NCI-H1930 (cell line): ENCODE measurements around the gene EPS8L2.

Experiments
- DNase-seq, 2 experiments: peaks; one replicate each; lab custom pipeline; 2025; lab: John Stamatoyannopoulos, UW

EPS8L2 gene

GRCh38 chr11:704781-705645, 1.0 kb upstream of the EPS8L2 start:
- DNase-seq = no peak

GRCh38 chr11:706439-706956, 467 bp downstream of the EPS8L2 start:
- DNase-seq = no peak

DNA sequence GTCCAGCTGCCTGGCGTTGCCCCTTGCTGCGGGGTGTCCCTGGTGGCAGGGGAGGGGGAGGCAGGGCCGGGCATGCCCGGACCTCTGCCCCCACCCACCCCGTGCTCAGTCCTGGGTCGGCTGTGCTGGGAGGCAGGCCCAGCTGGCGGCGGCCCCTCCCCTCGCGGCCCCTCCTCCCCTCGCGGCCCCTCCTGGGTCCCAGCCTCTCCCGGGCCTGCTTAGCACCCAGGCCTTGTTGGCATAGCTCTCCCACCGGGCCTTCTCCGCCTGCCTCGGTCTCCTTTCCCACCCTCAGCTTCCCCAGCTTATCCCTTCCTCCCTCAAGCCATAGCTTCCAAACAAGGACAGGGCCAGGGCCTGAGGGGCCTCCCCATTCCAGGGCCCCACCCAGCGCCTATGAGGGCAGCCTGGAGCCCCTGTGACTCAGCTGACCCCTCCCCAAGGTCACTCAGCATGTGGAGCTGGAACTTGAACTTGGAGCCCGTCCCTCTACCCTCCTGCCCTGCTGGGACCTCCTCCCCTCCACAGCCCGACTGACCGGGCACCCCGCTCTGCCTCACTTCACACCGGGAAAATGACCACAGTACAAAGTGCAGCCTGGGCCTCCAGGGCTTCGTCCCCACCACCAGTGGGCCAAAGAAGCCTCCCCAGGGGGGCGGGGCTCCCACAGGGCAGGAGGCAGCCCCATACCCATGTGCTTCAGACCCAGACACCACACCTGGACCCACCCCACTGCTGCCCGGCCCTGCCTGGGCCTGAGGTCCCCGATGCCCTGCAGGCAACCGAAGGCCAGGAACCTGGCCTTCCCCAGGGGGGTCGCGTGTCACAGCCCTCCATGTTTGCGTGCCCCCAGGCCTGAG, 1.2 kb downstream of the EPS8L2 start:
- no peak for DNase-seq

DNA sequence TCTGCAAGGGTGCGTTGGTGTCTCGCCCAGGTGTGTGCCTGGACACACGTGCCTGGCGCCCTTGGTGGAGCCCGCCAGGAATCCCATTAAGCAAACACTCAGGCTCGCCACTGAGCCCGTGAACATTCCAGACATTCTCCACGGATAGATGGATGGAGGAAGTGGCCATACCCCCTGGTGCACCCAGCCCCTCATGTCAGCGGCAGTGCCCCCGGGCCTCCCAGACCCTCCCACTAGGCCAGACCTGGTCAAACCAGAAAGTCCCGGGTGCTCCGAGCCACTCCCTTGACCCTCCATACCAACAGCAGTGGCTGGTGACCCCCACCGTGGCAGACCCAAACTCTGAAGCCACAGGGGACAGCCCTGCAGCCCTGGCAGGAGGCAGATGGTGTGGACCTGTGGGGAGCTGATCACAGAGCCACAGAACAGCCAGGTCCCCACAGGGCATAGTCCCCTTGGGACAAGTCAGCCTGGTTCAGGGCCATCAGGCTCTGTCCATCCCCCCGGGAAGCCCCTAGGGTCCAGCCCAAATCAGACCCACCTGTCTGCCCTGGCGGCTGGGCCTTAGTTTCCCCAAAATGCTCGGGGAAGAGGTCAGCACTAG, 1.9 kb downstream of the EPS8L2 start:
- no peak for DNase-seq

DNA sequence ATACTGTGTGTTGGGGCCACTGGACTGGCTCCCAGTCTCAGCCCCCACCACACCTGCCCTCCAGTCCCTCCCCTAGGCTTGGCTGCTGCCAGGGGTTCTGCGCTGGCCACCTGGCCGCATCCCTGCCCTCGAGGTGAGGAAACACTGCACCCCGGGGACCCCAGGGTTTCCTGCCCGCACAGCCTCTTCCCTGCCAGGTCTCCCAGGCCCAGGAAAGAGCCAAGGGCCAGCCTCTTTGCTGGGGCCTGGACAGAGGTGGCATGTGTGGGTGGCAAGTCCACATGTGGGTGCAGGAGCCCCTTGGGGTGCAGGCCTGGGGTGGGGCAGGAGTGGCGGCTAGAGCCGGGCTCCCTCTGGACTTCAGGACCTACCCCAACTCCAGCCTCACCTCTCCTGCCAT, 2.5 kb downstream of the EPS8L2 start:
- no peak for DNase-seq

DNA sequence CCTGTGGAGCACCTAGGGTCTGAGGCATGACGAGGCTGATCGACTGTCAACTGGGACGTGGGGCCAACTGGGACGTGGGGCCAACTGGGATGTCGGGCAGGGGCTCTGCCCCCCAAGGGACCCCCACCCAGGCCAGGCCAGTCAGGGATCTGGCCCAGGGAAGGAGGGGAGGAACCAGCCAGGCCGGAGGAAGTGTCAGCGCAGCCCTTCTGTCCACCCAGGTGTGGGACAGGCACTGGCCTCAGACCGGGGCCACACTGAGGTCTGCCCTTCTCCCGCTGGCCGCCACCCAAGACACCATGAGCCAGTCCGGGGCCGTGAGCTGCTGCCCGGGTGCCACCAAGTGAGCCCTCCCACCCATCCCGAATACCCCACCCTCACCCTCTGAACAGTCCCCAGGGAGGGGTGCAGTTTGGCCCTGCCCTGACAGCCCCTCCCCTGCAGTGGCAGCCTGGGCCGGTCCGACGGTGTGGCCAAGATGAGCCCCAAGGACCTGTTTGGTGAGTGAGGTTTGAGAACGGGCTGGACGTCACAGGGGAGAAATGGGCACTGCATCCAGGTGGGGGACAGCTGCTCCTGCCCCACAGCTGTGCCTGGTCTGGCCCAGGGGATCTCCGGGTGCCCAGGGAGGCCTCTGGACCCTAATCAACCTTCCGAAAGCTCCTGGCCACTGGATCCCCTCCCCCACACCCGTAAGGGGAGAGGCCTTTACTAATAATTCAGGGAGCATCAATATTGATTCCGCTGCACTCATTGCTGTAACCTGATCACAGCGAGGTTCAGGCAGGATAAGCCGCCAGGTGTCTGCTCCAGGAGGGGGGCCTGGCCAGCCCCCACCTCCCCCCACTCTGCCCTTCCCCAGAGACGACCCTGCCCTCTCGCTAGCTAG, 3.3 kb downstream of the EPS8L2 start:
- no peak for DNase-seq

- DNase-seq = no peak
Observed at GRCh38 chr11:714436-714835, 8.4 kb downstream of the EPS8L2 start.

DNA sequence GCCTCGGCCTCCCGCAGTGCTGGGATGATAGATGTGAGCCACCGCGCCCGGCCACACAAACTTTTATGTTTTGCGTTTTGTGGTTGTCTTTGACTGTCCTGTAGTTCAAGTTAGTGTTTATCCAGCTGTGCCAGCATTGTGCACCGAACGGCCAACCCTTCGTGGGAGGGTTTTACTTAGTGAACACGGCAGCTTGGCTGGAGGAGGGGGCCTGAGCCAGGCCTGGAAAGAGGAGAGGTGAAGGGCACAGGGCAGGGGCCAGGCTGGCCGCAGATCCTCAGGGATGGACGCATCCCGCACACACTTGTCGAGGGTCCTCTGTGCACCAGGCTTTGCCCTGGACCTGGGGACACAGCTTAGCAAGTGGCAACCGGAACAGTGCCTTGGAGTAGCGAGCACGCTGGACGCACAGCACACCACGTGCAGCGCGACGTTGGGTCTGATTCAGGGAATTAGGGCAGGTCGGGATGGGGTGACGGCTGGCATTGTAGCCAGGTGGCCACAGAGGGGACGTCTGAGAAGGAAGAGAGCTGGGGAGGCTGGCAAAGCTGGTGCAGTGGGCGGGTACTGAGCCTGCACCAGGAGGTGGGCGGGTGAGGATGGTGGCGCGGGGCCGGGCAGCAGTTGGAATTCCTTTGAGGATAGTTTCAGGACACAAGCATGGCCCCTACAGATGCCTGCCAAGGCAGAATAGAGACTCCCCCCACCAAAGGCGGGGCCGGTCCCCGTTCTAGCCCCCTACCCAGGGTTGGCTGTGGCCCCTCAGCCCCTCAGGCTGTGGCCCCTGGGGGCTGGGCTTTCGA, 13.4 kb downstream of the EPS8L2 start:
- no peak for DNase-seq

DNA sequence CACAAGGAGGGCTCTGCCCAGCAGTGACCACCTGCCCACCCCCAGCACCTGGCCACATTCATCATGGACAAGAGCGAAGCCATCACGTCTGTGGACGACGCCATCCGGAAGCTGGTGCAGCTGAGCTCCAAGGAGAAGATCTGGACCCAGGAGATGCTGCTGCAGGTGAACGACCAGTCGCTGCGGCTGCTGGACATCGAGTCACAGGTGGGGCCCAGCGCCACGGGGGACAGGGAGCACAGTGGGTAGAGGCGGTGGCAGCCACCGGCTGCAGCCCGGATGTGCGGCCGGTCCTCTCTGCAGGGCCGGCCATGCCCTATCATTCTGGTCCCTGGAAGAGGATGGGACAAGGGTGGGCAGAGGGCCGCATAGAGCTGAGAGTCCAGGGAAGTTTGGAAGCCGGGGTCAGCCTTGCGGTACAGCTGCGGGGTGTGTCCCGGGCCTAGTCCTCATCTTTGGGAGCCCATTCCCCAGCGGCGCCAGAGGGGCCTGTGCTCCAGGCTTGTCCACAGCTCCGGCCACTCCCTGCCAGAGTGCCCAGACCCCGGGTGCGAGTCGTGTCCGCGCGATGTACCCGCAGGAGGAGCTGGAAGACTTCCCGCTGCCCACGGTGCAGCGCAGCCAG, 14.1 kb downstream of the EPS8L2 start:
- DNase-seq = no peak

GRCh38 chr11:720642-721246, 14.7 kb downstream of the EPS8L2 start:
- DNase-seq = no peak

DNA sequence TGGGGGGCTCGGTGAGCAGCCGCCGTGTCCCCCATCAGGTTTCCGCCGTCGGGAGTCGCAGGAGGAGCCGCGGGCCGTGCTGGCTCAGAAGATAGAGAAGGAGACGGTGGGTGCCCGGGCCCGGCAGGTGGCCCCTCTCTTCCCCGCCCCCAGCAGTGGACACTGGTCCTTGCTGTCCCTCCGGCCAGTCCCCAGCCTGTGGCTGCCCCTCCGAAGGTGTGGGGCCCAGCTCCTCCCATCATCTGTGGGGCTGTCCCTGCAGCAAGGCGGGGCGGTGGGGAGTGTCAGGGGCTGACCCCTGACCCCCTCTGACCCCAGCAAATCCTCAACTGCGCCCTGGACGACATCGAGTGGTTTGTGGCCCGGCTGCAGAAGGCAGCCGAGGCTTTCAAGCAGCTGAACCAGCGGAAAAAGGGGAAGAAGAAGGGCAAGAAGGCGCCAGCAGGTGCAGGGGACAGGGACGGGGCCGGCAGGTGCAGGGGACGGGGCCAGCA, 15.3 kb downstream of the EPS8L2 start:
- DNase-seq = no peak

DNA sequence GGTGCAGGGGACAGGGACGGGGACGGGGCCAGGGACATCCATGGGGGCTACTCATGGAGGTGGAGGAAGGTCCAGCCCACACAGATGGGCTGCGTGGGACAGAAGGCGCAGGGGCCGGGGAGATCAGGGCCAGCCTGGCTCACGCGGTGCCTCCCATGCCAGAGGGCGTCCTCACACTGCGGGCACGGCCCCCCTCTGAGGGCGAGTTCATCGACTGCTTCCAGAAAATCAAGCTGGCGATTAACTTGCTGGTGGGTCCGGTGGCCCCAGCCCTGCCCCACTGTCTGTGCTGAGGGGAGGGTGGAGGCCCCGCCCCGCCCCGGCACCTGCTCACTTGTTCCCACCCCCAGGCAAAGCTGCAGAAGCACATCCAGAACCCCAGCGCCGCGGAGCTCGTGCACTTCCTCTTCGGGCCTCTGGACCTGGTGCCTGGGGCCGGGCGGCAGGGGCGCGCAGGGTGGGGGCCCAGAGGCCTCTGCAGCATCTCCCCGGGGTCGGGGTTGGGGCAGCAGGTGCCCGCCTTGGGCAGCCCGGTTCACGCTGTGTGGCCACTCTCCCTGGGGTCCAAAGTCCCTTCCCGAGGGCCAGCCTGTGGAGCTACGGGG, 15.8 kb downstream of the EPS8L2 start:
- DNase-seq = no peak

DNA sequence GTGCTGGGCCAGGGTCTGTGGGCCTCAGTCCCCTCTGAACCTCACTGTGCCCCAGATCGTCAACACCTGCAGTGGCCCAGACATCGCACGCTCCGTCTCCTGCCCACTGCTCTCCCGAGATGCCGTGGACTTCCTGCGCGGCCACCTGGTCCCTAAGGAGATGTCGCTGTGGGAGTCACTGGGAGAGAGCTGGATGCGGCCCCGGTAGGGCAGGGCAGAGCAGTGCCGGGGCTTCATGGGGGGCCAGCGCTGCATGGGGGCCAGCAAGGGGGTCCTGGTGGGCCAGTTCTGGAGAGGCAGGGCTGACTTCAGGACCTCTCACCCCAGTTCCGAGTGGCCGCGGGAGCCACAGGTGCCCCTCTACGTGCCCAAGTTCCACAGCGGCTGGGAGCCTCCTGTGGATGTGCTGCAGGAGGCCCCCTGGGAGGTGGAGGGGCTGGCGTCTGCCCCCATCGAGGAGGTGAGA, 16.3 kb downstream of the EPS8L2 start:
- no peak for DNase-seq

- DNase-seq = peak in 1 of 2 experiments; percentile 50
Observed at GRCh38 chr11:723120-723883, 17.3 kb downstream of the EPS8L2 start.

- DNase-seq = no peak
Observed at GRCh38 chr11:724049-724777, 18.2 kb downstream of the EPS8L2 start.

DNA sequence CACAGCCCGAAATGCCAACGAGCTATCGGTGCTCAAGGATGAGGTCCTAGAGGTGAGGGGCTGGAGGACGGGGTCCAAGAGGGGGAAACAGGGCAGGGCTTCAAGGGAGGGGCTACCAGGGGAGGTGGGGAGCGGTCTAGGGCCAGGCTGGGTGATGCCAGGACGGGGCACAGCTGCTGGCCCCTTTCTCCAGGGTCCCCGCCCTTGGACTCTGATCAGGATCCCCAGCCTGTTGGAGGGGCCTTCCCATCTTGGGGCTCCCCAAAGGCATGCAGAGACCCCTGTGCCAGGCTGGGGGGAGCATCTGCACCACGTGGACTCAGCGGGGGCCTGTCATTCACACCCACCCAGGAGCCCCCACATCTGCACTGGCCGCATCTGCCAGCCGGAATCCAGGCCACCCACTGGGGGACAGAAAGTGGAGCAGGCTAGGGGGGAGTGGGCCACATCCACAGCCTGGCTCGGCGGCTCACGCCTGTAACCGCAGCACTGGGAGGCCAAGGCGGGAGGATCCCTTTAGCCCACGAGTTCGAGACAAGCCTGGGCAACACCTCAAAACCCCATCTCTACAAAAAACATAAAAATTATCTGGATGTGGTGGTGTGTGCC, 18.9 kb downstream of the EPS8L2 start:
- DNase-seq = no peak

DNA sequence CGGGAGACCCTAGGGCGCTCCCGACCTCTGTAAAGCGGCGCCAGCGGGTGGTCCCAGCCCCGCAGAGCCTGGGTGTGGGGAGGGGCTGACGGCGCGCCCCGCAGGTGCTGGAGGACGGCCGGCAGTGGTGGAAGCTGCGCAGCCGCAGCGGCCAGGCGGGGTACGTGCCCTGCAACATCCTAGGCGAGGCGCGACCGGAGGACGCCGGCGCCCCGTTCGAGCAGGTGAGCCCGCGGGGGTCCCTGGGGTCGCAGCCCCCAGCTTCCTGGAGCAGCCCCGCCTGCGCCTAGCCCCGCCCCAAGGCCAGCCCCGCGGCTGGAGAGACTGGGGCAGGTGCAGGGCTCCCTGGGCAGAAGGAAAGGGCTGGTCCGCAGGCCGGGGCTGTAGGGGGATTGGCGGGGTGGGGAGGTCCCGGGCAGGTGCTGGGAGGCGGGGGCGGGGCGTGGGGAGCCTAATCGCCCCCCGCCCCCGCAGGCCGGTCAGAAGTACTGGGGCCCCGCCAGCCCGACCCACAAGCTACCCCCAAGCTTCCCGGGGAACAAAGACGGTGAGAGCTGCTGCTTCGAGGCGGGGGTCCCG, 19.7 kb downstream of the EPS8L2 start:
- no peak for DNase-seq
